ENCODE measurements around the gene LTA4H.

LTA4H gene

GRCh38 chr12:95963096-95963495 is 72.3 kb downstream of the LTA4H start:
- Histone ChIP-seq H3K4me1 (no peaks in the 10 kb centered on the region), H3K4me3 (no peak overlapping the region), H3K27me3 (ENCODE audit: low read depth) (peaks cover 35% of the 10 kb centered on the region), H3K36me3 (replicated peaks) (no peaks in the 10 kb centered on the region), H3K9me3 (no peaks in the 10 kb centered on the region)
- in situ Hi-C loops (cut with MboI; ENCODE audit: low sequenced_read_pairs), result no loop called here
- peak in 1 of 2 experiments; percentile 23 for DNase-seq (ENCODE audit: low spot score in 2 of 2)

GRCh38 chr12:95962222-95962621 is 73.2 kb downstream of the LTA4H start:
- Histone ChIP-seq H3K4me3 (no peak overlapping the region), H3K4me1 (no peaks in the 10 kb centered on the region), H3K9me3 (no peaks in the 10 kb centered on the region), H3K27me3 (ENCODE audit: low read depth) (peaks cover 37% of the 10 kb centered on the region), H3K36me3 (replicated peaks) (no peaks in the 10 kb centered on the region)
- in situ Hi-C loops (cut with MboI; ENCODE audit: low sequenced_read_pairs), result no loop called here
- no peak for DNase-seq (ENCODE audit: low spot score in 2 of 2)

- in situ Hi-C loops (cut with MboI; ENCODE audit: low sequenced_read_pairs), result no loop called here
Observed at GRCh38 chr12:95960241-95960640, 75.1 kb downstream of the LTA4H start.

GRCh38 chr12:95959107-95959506 is 76.3 kb downstream of the LTA4H start:
- no peaks in the 10 kb centered on the region for H3K36me3 ChIP-seq (replicated peaks)
- peaks cover 51% of the 10 kb centered on the region for H3K27me3 ChIP-seq (ENCODE audit: low read depth)
- no peaks in the 10 kb centered on the region for H3K9me3 ChIP-seq
- in situ Hi-C loops (cut with MboI; ENCODE audit: low sequenced_read_pairs), result no loop called here
- no peak overlapping the region for H3K4me3 ChIP-seq
- no peaks in the 10 kb centered on the region for H3K4me1 ChIP-seq
- no peak for DNase-seq (ENCODE audit: low spot score in 2 of 2)

More at GRCh38 chr12:95960241-95960640, 75.1 kb downstream of the LTA4H start:
- Histone ChIP-seq H3K36me3 (replicated peaks) (no peaks in the 10 kb centered on the region), H3K27me3 (ENCODE audit: low read depth) (peaks cover 40% of the 10 kb centered on the region), H3K9me3 (no peaks in the 10 kb centered on the region), H3K4me3 (no peak overlapping the region), H3K4me1 (no peaks in the 10 kb centered on the region)
- DNase-seq (ENCODE audit: low spot score in 2 of 2), result no peak

- no peaks in the 10 kb centered on the region for H3K4me1 ChIP-seq
- peaks cover 64% of the 10 kb centered on the region for H3K27me3 ChIP-seq (ENCODE audit: low read depth)
- in situ Hi-C loops (cut with MboI; ENCODE audit: low sequenced_read_pairs), result no loop called here
- DNase-seq (ENCODE audit: low spot score in 2 of 2), result no peak
- peaks cover 2% of the 10 kb centered on the region; the same call in 1 of the 2 replicates for H3K9me3 ChIP-seq
- no peaks in the 10 kb centered on the region for H3K36me3 ChIP-seq (replicated peaks)
- no peak overlapping the region for H3K4me3 ChIP-seq
Observed at GRCh38 chr12:95956557-95957145, 78.7 kb downstream of the LTA4H start.

GRCh38 chr12:95955549-95956159 is 79.7 kb downstream of the LTA4H start:
- H3K27me3 ChIP-seq (ENCODE audit: low read depth), result peaks cover 61% of the 10 kb centered on the region
- no peak overlapping the region for H3K4me3 ChIP-seq
- no peak for DNase-seq (ENCODE audit: low spot score in 2 of 2)
- peaks cover 2% of the 10 kb centered on the region; the same call in 1 of the 2 replicates for H3K9me3 ChIP-seq
- H3K36me3 ChIP-seq (replicated peaks), result no peaks in the 10 kb centered on the region
- H3K4me1 ChIP-seq, result no peaks in the 10 kb centered on the region
- in situ Hi-C loops (cut with MboI; ENCODE audit: low sequenced_read_pairs), result no loop called here

- peaks cover 2% of the 10 kb centered on the region; the same call in 1 of the 2 replicates for H3K9me3 ChIP-seq
- DNase-seq (ENCODE audit: low spot score in 2 of 2), result no peak
- no peaks in the 10 kb centered on the region for H3K36me3 ChIP-seq (replicated peaks)
- in situ Hi-C loops (cut with MboI; ENCODE audit: low sequenced_read_pairs), result no loop called here
- H3K27me3 ChIP-seq (ENCODE audit: low read depth), result peaks cover 51% of the 10 kb centered on the region
- peaks cover 10% of the 10 kb centered on the region for H3K4me1 ChIP-seq
- no peak overlapping the region for H3K4me3 ChIP-seq
Observed at GRCh38 chr12:95953000-95953399, 82.4 kb downstream of the LTA4H start.

GRCh38 chr12:95951515-95951914 is 83.9 kb downstream of the LTA4H start:
- Histone ChIP-seq H3K4me1 (peaks cover 10% of the 10 kb centered on the region), H3K36me3 (replicated peaks) (no peaks in the 10 kb centered on the region), H3K27me3 (ENCODE audit: low read depth) (peaks cover 45% of the 10 kb centered on the region), H3K9me3 (peaks cover 2% of the 10 kb centered on the region; the same call in 1 of the 2 replicates), H3K4me3 (no peak overlapping the region)
- no peak for DNase-seq (ENCODE audit: low spot score in 2 of 2)
- in situ Hi-C loops (cut with MboI; ENCODE audit: low sequenced_read_pairs), result no loop called here
